ENCODE results near the gene CNTFR. TPM values are rescaled to one million over a fixed set of nuclear protein-coding genes. Genes with fewer than 3 reads are reported as not detected.

CNTFR gene
- total and polyA plus RNA-seq, 5 donors from 2014 or later = not detected

- Histone ChIP-seq H3K4me3 (ENCODE audit: low read depth, low read length) (no peak overlapping the region), H3K27ac (ENCODE audit: insufficient read depth, low read length, poor library complexity, severe bottlenecking) (no peak overlapping the region), H3K4me1 (ENCODE audit: control insufficient read depth, insufficient read depth, low read length, poor library complexity, severe bottlenecking) (peaks cover 30% of the 10 kb centered on the region), H3K27me3 (ENCODE audit: control insufficient read depth, insufficient read depth, low read length) (peaks cover 6% of the 10 kb centered on the region), H3K9me3 (ENCODE audit: control insufficient read depth in 2 of 2, low read length in 2 of 2) (no peaks in the 10 kb centered on the region), H3K36me3 (ENCODE audit: control insufficient read depth, insufficient read depth, low read length) (no peaks in the 10 kb centered on the region)
- ATAC-seq (ENCODE audit: low read depth in 2 of 2) (no peak), DNase-seq (no peak)
- peak overlapping the region in 3 of 4 donors; percentile 18 to 73 (median 53) for H3K4me3 Mint-ChIP-seq
- peaks cover 0 to 2% (median 0%) of the 10 kb centered on the region in 7 donors for H3K9me3 Mint-ChIP-seq
- H3K36me3 Mint-ChIP-seq = peaks cover 4% of the 10 kb centered on the region
- peaks cover 9 to 49% (median 22%) of the 10 kb centered on the region in 4 donors for H3K4me1 Mint-ChIP-seq
- peaks cover 6% of the 10 kb centered on the region for H3K27me3 Mint-ChIP-seq
- peak overlapping the region in 1 of 3 donors; percentile 20 for H3K27ac Mint-ChIP-seq
Observed at GRCh38 chr9:34634551-34635248, 45.2 kb upstream of the CNTFR start.

DNA sequence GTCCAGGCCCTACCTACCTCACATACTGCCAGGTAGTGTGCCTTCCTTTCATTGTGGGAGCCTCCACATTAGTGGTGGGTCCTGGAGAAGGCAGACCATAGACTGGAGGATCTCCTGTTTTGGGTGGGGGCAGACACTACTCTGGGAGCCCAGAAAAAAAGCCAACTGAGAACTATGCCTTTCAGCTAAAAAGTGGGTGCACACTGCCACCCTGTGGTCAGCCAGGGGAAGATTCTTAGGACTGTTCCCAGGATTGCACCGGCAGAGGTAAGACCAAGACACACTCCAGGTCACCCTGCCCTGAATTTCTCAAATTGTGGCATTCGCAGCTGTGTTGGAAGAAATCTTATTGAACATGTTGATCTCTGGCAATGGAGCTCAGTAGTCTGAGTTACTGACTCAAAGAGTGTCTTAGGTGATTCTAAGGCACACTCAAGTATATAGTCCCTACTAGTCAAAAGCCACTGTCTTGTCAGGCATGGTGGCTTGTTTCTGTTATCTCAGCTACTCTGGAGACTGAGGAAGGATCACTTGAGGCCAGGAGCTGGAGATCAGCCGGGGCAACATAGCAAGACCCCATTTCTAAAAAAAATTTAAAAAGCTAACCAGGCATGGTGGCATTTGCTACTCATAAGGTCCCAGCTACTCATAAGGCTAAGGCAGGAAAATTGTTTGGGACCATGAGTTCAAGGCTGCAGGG is 44.5 kb upstream of the CNTFR start:
- peaks cover 9 to 54% (median 22%) of the 10 kb centered on the region in 4 donors for H3K4me1 Mint-ChIP-seq
- H3K36me3 Mint-ChIP-seq = peaks cover 4% of the 10 kb centered on the region
- H3K27me3 Mint-ChIP-seq = peaks cover 13% of the 10 kb centered on the region
- no peaks in the 10 kb centered on the region for H3K36me3 ChIP-seq (ENCODE audit: control insufficient read depth, insufficient read depth, low read length)
- H3K27ac ChIP-seq (ENCODE audit: insufficient read depth, low read length, poor library complexity, severe bottlenecking) = no peak overlapping the region
- H3K9me3 Mint-ChIP-seq = peaks cover 0 to 2% (median 0%) of the 10 kb centered on the region in 7 donors
- H3K9me3 ChIP-seq (ENCODE audit: control insufficient read depth in 2 of 2, low read length in 2 of 2) = no peaks in the 10 kb centered on the region
- H3K4me3 ChIP-seq (ENCODE audit: low read depth, low read length) = no peak overlapping the region
- H3K4me3 Mint-ChIP-seq = peak overlapping the region; percentile 16 to 73 (median 42)
- peaks cover 11% of the 10 kb centered on the region for H3K27me3 ChIP-seq (ENCODE audit: control insufficient read depth, insufficient read depth, low read length)
- DNase-seq (peak; percentile 65 to 78 (median 71)), ATAC-seq (ENCODE audit: low read depth in 2 of 2) (peak; percentile 24 to 32)
- peaks cover 35% of the 10 kb centered on the region for H3K4me1 ChIP-seq (ENCODE audit: control insufficient read depth, insufficient read depth, low read length, poor library complexity, severe bottlenecking)
- peak overlapping the region in 1 of 3 donors; percentile 57 for H3K27ac Mint-ChIP-seq

DNA sequence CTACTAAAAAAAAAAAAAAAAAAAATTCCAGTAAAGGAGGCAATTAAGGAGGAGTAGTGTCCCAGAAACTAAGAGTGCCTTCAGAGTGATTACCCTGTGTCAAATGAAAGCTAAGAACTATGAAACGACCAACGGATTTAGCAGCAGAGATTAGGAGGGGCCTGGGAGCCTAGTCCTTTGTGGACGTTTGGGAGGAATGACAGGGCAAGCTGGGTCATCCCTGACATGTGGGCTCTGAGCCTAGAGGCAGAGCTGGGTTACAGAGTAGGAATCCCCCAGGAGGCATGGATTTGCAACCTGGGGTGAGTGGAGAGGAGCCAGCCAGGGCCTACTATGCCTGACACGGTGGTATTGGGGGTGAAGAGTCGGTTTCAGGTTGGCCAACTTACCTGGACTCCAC is 43.6 kb upstream of the CNTFR start:
- peaks cover 0 to 2% (median 0%) of the 10 kb centered on the region in 7 donors for H3K9me3 Mint-ChIP-seq
- peaks cover 8% of the 10 kb centered on the region for H3K36me3 Mint-ChIP-seq
- Histone ChIP-seq H3K36me3 (ENCODE audit: control insufficient read depth, insufficient read depth, low read length) (no peaks in the 10 kb centered on the region), H3K4me1 (ENCODE audit: control insufficient read depth, insufficient read depth, low read length, poor library complexity, severe bottlenecking) (peaks cover 39% of the 10 kb centered on the region), H3K27ac (ENCODE audit: insufficient read depth, low read length, poor library complexity, severe bottlenecking) (no peak overlapping the region), H3K9me3 (ENCODE audit: control insufficient read depth in 2 of 2, low read length in 2 of 2) (no peaks in the 10 kb centered on the region), H3K4me3 (ENCODE audit: low read depth, low read length) (no peak overlapping the region), H3K27me3 (ENCODE audit: control insufficient read depth, insufficient read depth, low read length) (peaks cover 14% of the 10 kb centered on the region)
- peaks cover 20% of the 10 kb centered on the region for H3K27me3 Mint-ChIP-seq
- no peak for ATAC-seq (ENCODE audit: low read depth in 2 of 2)
- H3K4me3 Mint-ChIP-seq = peak overlapping the region in 1 of 4 donors; percentile 73
- peaks cover 14 to 51% (median 20%) of the 10 kb centered on the region in 4 donors for H3K4me1 Mint-ChIP-seq
- no peak for DNase-seq
- H3K27ac Mint-ChIP-seq = no peak overlapping the region

DNA sequence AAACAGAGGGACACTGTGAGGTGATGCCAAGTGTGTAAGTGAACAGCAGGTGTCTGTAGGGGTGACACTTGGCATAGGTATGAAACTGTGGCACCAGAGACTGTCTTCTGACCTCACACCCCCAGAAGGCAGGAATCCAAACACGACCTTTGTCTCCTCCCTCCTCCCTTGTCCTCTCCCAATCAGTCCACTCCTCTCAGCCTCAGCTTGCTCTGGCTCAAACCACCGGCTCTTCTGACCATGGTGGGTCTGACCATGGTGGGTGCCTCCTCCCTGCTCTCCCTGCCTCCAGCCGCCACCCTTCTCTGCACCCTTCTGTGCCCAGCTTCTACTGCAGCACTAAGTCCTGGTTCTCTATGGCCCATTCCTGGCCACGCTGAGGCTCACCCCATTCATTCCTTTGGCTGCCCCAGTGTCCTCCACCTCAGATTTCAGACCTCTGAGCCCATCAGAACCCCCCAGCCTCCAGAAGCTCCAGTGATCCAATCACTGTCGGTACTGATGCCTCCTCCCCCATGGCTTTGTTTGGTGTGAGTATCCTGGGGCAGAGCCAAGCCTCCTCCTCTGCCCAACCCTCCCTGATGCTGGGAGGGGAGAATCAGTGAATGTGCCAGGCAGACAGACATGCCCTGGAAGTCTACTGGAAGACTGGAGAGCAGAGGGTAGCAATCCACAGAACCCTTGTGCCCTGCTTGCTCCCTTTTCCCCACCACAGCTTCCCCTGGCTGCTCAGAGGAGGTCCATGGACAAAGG is 41.1 kb upstream of the CNTFR start:
- DNase-seq = no peak
- H3K4me1 Mint-ChIP-seq = peaks cover 12 to 40% (median 12%) of the 10 kb centered on the region in 4 donors
- no peak overlapping the region for H3K4me3 ChIP-seq (ENCODE audit: low read depth, low read length)
- H3K27me3 Mint-ChIP-seq = peaks cover 43% of the 10 kb centered on the region
- no peaks in the 10 kb centered on the region for H3K9me3 ChIP-seq (ENCODE audit: control insufficient read depth in 2 of 2, low read length in 2 of 2)
- ATAC-seq (ENCODE audit: low read depth in 2 of 2) = no peak
- H3K27me3 ChIP-seq (ENCODE audit: control insufficient read depth, insufficient read depth, low read length) = peaks cover 37% of the 10 kb centered on the region
- peak overlapping the region in 3 of 4 donors; percentile 35 to 70 (median 56) for H3K4me3 Mint-ChIP-seq
- H3K4me1 ChIP-seq (ENCODE audit: control insufficient read depth, insufficient read depth, low read length, poor library complexity, severe bottlenecking) = peaks cover 22% of the 10 kb centered on the region
- no peak overlapping the region for H3K27ac ChIP-seq (ENCODE audit: insufficient read depth, low read length, poor library complexity, severe bottlenecking)
- H3K9me3 Mint-ChIP-seq = peaks cover 0 to 3% (median 0%) of the 10 kb centered on the region in 7 donors
- H3K36me3 Mint-ChIP-seq = peaks cover 8% of the 10 kb centered on the region
- no peak overlapping the region for H3K27ac Mint-ChIP-seq
- H3K36me3 ChIP-seq (ENCODE audit: control insufficient read depth, insufficient read depth, low read length) = no peaks in the 10 kb centered on the region

DNA sequence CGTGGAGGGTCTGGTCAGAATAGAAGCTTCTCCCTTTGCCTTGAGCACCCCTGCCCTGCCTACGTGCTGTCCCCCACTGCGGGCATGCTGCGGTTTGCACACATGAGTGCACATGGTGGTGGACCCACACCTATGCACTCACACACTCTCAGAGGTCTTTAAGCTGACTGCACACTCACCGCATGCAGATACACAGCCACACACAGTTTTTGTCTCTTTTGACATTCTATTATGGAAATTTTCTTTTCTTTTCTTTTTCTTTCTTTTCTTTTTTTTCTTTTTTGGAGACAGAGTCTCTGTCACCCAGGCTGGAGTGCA is 39.9 kb upstream of the CNTFR start:
- peaks cover 40% of the 10 kb centered on the region for H3K27me3 ChIP-seq (ENCODE audit: control insufficient read depth, insufficient read depth, low read length)
- no peak for ATAC-seq (ENCODE audit: low read depth in 2 of 2)
- H3K4me1 ChIP-seq (ENCODE audit: control insufficient read depth, insufficient read depth, low read length, poor library complexity, severe bottlenecking) = peaks cover 19% of the 10 kb centered on the region
- H3K9me3 ChIP-seq (ENCODE audit: control insufficient read depth in 2 of 2, low read length in 2 of 2) = no peaks in the 10 kb centered on the region
- peaks cover 47% of the 10 kb centered on the region for H3K27me3 Mint-ChIP-seq
- no peak overlapping the region for H3K4me3 ChIP-seq (ENCODE audit: low read depth, low read length)
- H3K4me1 Mint-ChIP-seq = peaks cover 12 to 29% (median 12%) of the 10 kb centered on the region in 4 donors
- H3K27ac ChIP-seq (ENCODE audit: insufficient read depth, low read length, poor library complexity, severe bottlenecking) = no peak overlapping the region
- no peak for DNase-seq
- peaks cover 0 to 3% (median 0%) of the 10 kb centered on the region in 7 donors for H3K9me3 Mint-ChIP-seq
- no peak overlapping the region for H3K27ac Mint-ChIP-seq
- H3K36me3 Mint-ChIP-seq = peaks cover 8% of the 10 kb centered on the region
- no peaks in the 10 kb centered on the region for H3K36me3 ChIP-seq (ENCODE audit: control insufficient read depth, insufficient read depth, low read length)
- peak overlapping the region; percentile 70 to 83 (median 82) for H3K4me3 Mint-ChIP-seq

GRCh38 chr9:34628656-34629490 is 39.3 kb upstream of the CNTFR start, which contains the start of gene ARID3C:
TSS of gene ARID3C (minus strand) at chr9:34629066. CDS start at chr9:34628014, 1,052 bp downstream.
- H3K27me3 Mint-ChIP-seq = peaks cover 51% of the 10 kb centered on the region
- peaks cover 0 to 3% (median 0%) of the 10 kb centered on the region in 7 donors for H3K9me3 Mint-ChIP-seq

More at GRCh38 chr9:34628656-34629490, 39.3 kb upstream of the CNTFR start, which contains the start of gene ARID3C:
- Mint-ChIP-seq H3K27ac (peak within 1 kb of the TSS in 2 of 3 donors; percentile 2 to 79), H3K4me3 (peak within 1 kb of the TSS; percentile 70 to 88 (median 82)), H3K4me1 (peaks cover 8 to 28% (median 11%) of the 10 kb centered on the region in 4 donors), H3K36me3 (peaks cover 6% of the 10 kb centered on the region)
- Histone ChIP-seq H3K36me3 (ENCODE audit: control insufficient read depth, insufficient read depth, low read length) (no peaks in the 10 kb centered on the region), H3K9me3 (ENCODE audit: control insufficient read depth in 2 of 2, low read length in 2 of 2) (no peaks in the 10 kb centered on the region), H3K4me1 (ENCODE audit: control insufficient read depth, insufficient read depth, low read length, poor library complexity, severe bottlenecking) (peaks cover 24% of the 10 kb centered on the region), H3K27ac (ENCODE audit: insufficient read depth, low read length, poor library complexity, severe bottlenecking) (no peak within 1 kb of the TSS), H3K27me3 (ENCODE audit: control insufficient read depth, insufficient read depth, low read length) (peaks cover 40% of the 10 kb centered on the region), H3K4me3 (ENCODE audit: low read depth, low read length) (peak within 1 kb of the TSS; percentile 64)
- ATAC-seq (ENCODE audit: low read depth in 2 of 2) (peak; percentile 54 to 66), DNase-seq (peak in 2 of 3 donors; percentile 32 to 38)

All from CD4-positive, CD25-positive, alpha-beta regulatory T cell (primary cell).